NCI-H1436 (cell line): ENCODE data around the gene SIAH2.
A peak's percentile ranks its signal among the peaks of the same experiment; 100 is the strongest.

Experiments
- DNase-seq: peaks from one replicate; lab custom pipeline; 2025; lab: John Stamatoyannopoulos, UW

SIAH2 gene

DNA sequence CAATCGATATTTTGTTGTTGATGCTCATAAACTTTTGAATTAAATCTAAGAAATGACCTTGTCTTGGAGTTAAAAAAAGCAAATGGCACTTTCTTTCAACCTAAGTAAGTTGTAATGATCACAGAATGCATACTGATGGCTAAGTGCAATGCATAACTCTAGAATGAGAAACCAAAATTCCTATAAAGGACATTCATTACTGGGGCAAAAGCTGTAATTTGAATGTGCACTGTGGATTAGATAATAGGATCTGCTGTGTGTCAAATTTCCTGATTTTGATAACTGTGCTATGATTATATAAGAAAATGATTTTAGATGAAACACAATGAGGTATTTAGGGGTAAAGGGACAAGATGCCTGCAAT is 14.3 kb downstream of the SIAH2 start:
- DNase-seq, result no peak

DNA sequence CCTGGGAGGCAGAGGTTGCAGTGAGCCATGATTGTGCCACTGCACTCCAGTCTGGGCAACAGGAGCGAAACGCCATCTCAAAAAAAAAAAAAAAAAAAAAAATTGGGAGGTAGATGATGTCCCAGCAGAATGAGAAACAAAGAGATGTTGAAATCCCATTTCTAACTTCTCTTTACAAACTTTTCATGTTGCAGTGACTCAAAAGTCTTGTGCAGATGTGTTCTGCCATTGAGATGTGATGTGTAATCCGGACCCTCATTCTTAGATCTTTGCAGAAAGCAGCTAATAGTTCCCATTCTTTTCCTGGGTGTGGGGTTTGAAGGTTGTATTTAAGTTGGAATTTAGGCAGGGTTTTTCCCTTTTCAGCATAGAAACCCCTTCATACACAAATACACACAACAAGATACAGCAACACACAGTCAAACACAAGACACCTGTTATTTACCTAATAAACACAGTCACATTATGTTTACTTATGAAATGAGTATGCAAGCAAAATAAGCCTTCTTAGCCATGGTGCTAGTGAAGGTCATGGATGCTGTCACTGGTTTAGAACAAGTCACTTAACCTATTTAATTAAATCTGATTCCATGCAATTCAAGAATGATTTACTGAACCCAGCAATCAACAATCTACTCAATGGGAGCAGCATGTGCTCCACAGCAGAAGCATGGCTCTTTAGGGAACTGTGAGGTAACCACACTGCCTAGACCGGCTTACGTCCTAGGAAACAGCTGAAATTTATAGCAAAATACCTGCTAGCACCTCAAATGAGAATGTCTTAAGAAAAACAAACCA is 14.9 kb downstream of the SIAH2 start:
- DNase-seq, result peak; percentile 41

DNA sequence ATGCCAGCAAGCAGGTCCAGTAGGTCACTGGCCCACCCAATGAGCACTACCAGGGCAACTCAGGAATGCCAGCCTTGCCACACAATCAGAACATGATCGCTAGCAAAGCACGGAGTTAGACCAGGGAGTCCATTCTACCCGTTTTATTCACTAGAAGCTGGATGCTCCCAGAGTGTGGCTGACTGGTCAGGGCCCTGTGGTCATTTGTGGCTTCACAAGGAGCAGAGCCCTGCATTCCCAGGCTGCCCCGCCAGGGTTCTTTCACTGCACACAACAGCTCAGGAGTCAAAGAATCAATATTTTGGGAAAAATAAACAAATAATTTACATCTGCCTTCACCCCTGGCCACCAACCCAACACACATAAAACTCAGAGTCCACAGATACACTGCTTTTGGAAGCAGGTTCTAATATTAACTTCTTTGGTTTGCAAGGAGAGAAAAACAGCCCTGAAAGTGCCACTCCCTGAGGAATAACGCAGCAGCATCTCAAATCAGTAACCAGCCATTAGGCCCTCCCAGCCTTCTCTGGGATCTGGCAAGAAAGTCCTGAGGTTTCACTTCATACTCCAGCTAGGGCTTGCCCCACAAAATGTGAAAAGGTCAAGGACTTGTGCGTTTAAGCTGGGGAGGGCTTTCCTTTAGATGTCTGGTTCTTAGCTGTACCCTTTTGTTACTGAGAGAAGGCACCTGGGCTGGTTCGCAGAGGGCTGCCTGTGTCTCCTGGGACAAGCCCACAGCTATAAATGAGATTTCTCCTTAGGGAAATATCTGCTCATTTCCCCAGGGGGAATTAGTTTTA is 16.0 kb downstream of the SIAH2 start:
- DNase-seq, result peak; percentile 77

DNA sequence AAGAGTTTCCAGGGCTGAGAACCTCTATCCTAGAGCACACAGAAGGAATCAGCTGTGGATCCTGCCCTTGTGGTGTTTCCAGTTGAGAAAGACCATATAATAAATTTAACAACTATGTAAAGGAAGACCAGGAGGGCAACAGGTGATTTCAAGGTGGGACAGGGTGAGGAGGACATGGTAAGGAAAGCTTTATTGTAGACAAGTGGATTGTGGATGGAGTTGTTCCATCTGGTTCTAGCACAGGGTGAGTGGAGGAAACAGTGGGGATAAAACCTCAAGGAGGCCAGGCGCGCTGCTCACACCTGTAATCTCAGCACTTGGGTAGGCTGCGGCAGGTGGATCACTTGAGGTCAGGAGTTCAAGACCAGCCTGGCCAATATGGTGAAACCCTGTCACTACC is 17.1 kb downstream of the SIAH2 start:
- DNase-seq, result no peak

DNA sequence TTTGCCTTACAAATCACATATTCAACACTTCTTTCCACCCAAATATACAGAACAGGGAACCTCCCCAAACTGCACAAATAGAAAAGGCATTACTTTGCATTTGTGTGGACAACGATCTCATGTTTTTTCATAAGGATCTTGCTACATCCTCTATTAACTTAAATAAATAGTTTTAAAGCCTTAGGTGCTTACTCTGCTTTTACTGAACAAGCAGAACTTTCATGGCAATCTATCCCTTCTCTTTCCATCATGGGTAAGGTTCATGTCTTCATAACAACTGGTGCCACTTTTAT is 18.1 kb downstream of the SIAH2 start:
- DNase-seq, result no peak

DNA sequence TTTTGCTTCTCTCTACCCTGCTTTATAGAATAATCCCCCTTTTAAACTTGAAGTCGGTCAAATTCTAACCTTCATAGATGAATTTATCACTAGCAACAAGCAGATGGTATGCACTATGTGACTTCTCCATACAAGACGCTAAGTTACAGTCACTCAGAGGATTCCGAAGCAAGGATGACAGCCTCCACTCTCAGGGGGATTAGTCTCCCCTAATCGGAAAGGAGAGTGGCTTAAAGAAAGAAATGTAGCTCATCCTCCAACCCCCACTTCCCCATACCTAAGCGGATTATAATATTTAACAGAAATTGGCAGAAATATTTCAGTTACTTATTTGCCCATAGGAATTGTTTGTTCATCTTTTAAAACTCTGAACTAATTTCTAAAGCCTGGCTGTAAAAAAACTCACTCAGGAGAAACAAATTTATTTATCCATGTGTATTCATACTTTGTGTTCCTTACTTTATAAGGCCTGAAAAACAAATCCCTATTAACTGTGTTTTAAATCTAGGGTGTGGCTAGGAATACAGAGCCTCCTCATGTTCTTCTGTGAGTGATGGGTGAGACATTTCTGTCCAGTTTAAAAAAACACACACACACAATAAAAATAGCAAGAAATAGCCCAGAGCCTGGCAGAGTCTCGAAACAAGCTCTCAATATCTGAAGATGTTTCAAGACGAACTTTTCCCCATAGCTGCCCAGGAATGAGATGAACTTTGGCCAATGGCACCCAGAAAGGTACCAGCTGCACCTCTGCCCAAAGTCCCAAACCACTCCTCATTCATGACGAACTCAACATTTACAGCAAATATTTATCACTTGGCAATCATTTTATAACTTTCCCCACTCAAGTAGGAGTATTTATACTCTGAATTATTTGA is 18.7 kb downstream of the SIAH2 start:
- DNase-seq, result no peak

DNA sequence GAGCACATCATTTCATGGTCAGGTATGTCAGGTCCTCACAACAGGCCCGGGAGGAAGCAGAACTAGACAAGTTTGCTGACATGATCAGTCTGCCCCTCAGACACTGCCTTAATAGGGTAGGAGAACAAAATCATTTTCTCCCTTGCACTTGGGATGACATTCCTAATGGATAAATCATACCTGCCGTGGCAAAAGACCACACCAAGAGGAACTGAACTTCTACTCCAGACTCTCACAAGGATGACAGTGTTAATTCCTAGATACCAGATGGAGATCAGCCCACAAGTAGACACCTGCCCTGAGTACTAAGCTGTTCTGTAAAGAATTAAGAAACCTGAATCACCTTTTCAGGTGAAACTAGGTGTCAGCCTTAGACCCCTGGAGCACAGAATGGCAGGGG is 19.5 kb downstream of the SIAH2 start:
- no peak for DNase-seq

DNA sequence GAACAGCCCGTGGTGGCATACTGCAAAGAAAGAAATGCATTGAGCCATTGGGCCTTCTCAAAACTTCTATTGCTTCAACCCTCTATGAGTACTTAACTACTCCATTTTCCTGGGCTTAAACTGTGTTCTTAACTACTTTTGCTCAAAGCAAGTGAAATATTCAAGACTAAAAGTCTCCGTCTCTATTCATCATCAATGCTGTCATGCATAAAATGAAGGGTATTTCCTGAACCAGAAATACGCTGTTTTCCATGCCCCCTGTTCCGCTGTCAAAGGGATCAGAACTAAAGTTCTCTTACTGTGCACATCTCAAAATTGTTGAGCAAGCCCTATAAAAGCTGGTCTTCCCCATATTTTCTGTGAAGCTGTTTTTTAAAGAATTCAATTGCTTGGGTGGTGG is 20.3 kb downstream of the SIAH2 start:
- no peak for DNase-seq

DNA sequence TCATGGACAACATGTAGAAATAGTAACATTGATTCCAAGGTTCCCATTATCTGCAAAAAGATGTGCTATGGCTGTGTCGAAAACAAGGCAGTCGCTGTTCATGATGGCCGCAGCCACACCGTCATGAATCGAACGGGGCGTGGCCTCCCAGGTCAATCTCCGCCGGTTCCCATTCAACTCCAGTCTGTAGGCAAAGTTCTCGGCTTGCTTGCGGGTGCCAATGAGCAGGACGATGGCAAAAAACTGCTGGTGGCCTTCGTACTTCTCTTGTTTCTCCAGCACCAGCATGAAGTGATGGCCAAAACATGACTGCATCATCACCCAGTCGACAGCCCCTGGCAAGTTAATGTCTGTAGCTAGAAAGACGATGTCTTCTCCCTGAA is 20.8 kb downstream of the SIAH2 start:
- DNase-seq, result no peak

DNA sequence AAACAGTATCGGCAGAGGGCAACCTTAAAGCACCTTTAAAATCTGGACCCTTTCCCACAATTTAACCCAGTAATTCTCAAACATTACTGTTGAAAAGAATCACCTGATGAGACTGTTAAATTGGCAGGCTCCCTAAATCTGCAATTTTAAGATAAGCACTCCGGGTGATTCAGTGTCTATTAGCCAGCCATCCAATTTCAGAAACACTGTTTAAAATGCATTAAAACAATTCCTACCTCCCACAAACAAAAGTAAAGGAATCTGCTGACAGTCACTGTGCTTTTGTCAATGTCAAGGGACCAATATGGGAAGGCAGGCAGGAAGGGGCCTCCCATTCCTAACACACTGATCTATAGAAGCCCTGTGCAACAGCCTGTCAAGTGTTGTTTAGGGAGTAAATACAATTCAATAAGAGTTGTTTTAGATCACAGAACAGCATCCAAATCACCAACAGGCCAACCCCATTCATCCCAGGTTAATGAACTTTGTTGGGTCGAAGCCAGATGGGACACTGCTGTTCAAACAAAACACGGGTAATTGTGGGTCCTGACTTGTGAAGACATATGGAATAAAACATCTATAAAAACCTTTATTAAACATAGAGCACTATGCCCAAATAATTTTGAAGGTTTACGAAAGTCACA is 21.4 kb downstream of the SIAH2 start:
- DNase-seq, result no peak

DNA sequence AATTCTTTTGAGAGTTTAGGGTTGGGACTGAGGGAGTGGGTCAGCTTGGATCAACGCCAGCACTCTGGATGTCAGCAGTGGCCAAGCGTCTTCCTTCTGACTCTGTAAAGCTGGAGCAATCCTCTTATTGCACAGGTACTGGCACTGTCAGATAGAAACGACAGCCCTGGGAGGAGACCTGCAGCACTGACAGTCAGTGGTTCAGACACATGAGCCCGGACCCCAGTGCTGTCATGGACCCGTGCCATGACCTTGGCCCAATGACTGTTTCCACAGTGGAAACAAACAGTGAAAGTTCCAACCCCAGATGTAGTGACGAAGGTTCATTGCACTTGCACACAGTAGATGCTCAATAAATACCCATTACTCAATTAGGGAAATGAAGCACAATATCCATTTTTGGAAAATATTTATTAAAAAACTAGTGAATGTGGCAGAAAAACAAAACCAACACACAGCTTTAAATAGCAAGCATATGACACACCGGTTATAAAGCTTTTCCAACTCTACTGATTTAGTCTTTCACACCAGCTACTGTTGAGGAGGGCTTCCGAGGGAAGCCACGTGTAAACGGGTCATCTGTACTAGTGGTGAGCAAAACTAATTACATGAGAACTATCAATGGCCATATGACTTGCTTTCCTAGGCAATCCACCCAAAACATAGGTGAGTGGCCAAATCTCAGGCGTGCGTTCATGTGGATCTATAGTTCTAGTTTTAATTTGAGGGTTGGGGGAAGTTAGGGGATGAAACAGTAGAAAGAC is 22.1 kb downstream of the SIAH2 start:
- DNase-seq, result no peak

DNA sequence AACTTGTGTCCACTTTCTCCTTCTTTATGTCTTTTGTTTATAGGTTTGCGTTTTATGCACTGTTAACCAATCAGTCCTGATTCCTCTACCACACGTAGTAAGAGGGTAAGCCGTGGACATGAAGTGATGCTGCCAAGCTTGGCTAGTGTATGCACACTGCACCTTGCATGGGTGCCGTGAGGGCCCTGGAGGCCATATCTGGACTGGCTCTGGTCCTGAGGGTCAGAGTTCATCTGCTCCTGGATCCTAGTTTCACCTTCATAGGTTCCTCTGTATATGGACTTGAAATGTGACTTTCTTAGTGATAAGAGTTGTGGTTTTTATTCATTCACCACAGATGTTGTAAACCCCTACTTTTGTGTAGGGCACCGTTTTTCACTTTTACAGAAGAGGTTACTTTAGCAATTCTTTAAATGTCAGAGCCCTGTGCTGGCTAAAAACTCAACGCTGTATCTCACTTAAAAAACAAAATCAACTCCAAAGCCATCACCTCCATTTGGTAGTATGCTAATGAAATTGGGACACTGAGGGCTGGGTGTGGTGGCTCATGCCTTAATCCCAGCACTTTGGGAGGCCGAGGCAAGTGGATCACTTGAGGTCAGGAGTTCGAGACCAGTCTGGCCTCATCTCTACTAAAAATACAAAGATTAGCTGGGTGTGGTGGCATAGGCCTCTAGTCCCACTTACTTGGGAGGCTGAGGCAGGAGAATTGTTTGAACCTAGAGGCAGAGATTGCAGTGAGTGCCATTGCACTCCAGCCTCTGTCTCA is 22.9 kb downstream of the SIAH2 start:
- no peak for DNase-seq

DNA sequence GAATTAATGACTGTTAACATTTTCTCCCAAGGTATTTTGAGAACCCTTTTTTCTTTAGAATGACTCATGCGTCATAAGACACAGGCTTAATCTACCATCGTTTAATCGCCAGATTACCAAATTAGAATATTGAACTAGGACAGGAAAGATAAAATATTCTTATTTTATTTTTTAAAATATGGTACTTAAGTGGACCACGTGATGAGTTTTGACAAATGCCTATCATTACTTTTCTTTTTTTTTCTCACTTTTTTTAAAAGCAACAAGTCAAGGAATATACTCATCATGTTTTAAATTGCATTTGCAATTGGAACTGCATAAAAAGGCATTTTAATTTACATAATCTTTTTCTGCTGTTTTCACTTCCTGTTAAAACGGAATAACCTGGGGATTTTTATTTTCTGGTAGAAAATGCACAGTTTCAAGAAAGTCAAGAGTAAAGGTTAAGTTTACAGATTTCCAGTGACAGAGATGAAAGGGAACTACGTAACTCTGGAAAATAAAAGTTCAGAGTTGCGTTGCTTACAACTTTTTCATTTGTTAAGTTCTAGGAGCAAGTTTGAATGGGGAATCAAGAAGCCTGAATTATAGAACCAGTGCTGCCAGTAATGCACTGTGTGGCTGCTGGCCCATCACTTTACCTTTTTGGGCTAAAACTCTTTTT is 23.6 kb downstream of the SIAH2 start:
- DNase-seq, result no peak

DNA sequence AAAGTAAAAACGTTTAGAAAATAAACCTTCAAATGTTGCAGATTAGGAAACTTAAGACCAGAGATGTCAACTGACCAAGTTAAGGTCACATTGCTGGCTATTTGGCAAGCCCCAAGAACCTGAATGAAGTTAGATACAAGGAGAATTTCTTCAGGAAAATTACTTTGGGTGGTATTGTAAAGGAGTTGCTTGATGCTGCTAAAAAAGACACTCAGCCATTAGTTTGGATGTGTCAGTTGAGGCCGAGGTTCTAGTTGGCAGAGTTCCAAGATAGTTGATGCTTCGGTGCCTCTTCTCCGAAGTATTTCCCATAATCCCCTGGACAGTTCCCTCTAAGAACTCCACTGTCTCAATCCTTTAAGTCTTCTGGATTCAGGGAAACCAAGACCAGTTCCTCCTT is 24.3 kb downstream of the SIAH2 start:
- DNase-seq, result no peak

DNA sequence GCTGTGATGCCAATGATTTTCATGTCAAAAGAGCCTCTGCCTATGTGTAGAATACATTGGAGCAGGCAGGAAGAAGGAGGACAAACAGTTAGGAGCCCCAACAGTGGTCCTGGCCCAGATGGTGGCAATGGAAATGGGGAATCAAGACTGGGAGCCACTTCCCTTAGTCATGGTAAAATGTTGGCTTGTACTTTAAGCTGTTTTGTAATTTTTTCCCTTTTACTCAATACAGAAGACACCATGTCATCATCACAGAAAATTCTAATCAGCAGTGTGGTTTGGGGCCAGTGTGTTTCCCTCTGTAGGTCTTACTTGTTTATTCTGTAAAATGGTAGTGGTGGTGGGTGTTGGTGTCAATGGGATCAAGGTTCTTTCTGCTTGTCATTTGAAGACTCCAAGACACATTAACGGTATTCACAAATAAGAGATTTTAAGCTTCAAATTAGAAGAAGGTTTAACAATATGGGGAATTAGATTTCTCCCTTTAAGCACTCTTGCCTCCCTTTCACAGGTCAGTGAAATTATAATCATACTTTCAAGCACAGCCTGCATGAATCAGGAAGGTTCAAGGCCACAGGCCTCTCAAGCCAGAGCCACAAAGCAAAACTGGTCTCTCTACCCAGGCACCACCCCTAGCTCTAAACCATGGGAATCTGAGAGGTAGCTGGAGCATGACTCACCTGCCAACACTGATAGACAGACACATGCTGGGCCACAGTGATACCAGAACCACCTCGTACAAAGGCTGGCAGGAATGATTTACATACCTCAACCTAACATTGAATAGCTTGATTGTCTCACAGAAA is 24.9 kb downstream of the SIAH2 start:
- no peak for DNase-seq

DNA sequence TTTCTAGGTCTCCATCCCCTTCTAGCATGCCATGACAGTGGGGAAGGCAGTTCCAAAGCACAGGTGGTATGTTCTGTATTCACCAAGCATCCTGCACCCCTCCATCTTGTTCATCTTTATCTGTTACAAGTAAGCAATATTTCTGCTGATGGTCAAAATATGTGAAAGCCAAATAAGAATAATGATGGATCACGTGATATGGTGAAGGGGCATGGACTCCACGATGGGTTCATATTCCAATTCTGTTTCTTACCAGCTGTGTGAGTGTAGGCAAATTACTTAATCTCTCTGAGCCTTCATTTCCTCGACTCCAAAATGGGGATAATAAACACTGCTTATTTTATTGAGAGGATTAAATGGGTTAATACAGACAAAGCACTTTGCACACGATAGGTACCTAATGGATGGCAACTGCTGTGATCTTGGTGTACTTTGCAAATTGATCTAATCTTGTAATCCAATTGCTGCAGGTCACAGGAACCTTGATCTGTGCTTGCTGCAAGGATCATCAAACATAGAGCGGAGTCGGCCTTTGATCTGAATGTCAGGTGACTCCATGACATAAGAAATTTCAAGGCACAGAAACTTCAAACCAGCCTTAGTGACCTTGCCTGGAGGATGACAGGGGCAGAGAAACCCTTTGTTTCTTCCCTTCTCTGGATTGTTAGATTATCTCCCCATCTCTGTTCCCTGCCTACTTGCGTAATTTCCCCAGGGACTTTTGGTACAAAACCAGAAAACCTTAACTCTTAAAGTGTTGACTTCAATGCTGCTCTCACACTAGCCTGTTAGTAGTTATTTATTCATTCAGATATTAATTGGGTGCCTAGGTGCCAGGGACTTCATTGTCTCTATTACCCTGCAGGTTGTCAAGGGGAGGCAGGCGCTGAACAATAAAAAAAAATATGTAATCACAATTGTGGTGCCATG is 25.8 kb downstream of the SIAH2 start:
- no peak for DNase-seq

DNA sequence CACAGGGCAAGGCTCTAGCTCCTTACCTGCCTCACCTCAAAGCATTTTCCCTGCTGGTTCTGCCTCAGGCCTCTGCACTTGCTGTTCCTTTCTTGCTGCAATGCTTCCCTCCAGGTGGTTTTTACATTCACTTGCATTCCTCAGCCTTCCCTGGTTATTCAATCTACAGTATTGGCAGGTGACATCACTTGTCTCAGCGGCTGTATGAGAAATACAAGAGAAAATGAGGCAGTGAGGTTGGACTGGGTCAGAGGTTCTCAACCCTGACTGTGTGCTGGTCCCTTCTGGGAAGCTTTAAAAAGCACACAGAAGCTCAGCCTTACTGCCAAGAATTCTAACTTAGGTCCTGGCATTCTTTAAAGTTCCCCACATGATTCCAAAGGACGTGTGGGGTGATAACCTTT is 26.7 kb downstream of the SIAH2 start:
- no peak for DNase-seq

DNA sequence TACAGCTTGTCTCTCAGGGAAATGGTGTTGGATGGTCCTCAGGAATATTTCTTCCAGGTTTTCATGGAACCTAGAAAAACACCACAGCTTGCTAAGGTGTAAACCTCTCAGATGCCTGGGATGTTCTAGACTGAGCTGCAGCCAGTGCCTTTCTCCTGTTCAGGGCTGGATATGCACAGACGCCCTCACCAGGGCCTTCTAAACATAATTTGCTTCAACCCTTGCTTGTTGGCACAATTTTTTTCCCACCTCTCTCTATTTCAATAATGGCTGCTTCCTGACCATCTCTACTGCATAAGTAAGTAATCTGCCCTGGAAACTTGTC is 28.2 kb downstream of the SIAH2 start:
- no peak for DNase-seq
